Activated CD8-positive, alpha-beta T cell treated with anti-CD3 and anti-CD28 coated beads, Interleukin-2, amount 10 ng/mL, durations not matched to agents 7 days and 5 days (primary cell): Measurements from ENCODE around the gene TAF11L2. TPM values are rescaled to one million over a fixed set of nuclear protein-coding genes. Genes with fewer than 3 reads are reported as not detected.
"Not testable (repeated sequence)": the region's sequence is repeated elsewhere in the genome, so short reads cannot be mapped to it uniquely, and the experiment has no call there.

Experiments used
- ATAC-seq: fragments of 150-1000 bp; cut with Tn5 transposase; one replicate; pipeline ENCODE4 v1.10.0; 2021; ENCODE audit warnings: moderate library complexity
- CTCF ChIA-PET: fragments of 350-600 bp; sonication (Branson Sonifier 250); formaldehyde crosslinking; loops from one replicate; lab custom pipeline; 2021; ENCODE audit warnings: antibody characterized with exemption; lab: Charles Lee
- POLR2A ChIA-PET: fragments of 350-600 bp; sonication (Branson Sonifier 250); formaldehyde crosslinking; loops from one replicate; lab custom pipeline; 2021; ENCODE audit warnings: antibody characterized with exemption; lab: Charles Lee
- DNase-seq: peaks from one replicate; pipeline ENCODE4 v3.0.0-alpha.2; 2020
- H3K27ac Mint-ChIP-seq: one replicate; pipeline ENCODE4 v1.8.0; 2021; ENCODE audit warnings: mild to moderate bottlenecking, mixed read lengths
- H3K27me3 Mint-ChIP-seq: one replicate; pipeline ENCODE4 v1.8.0; 2021; ENCODE audit warnings: low read depth, mixed read lengths
- H3K36me3 Mint-ChIP-seq: one replicate; pipeline ENCODE4 v1.8.0; 2021; ENCODE audit warnings: low read depth, mixed read lengths
- H3K4me1 Mint-ChIP-seq: one replicate; pipeline ENCODE4 v1.8.0; 2021; ENCODE audit warnings: low read depth, mixed read lengths
- H3K4me3 Mint-ChIP-seq: one replicate; pipeline ENCODE4 v1.8.0; 2021; ENCODE audit warnings: mild to moderate bottlenecking, mixed read lengths
- H3K9me3 Mint-ChIP-seq: one replicate; pipeline ENCODE4 v1.8.0; 2022; ENCODE audit warnings: mixed read lengths; ENCODE audit not compliant: insufficient read depth
- total RNA-seq, 2 experiments: library from RNA; stranded (reverse); gene quantifications; one replicate each; pipeline ENCODE4 v1.2.3, GENCODE V29; 2021

TAF11L2 gene
- not detected for total RNA-seq

DNA sequence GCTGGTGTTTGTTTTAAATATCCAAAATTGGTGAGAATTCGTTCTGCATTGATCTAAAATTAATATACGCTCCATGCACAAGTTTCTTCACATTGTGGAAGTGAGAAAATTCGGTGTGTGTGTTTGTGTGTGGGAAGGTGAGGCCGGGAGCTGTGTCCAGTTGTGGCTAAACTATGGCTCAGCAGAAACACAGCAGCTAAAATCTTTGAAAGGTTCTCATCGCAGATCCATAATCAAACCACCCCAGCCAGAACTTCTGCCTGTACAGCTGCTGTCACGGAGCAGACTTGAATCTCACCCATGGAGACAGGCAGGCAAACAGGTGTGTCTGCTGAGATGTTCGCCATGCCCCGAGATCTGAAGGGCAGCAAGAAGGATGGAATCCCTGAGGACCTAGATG is at the start of gene TAF11L2:
Gene TAF11L2, plus strand, starts transcription at position 301 of the 400 bp plus-strand sequence.
- ATAC-seq, POLR2A ChIA-PET, H3K36me3 Mint-ChIP-seq, H3K4me3 Mint-ChIP-seq, H3K27me3 Mint-ChIP-seq, H3K27ac Mint-ChIP-seq, H3K4me1 Mint-ChIP-seq, DNase-seq, CTCF ChIA-PET: not testable (repeated sequence)
- peaks cover 11% of the 10 kb centered on the region for H3K9me3 Mint-ChIP-seq

DNA sequence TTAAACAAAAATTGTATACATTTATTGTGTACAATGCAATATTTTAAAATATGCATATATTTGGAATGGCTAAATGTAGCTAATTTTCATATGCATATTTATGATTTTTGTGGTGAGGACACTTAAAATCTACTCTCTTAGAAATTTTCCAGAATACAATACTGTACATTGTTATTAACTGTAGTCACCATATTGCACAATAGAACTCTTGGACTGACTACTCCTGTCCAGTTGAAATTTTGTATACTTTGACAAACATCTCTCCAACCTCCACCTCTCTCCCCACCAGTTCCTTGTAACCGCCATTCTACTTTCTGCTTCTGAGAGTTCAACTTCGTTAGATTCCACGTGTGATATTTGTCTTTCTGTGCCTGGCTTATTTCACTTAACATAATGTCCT is 49.2 kb upstream of the TAF11L2 start:
- POLR2A ChIA-PET, result no interaction called here
- H3K36me3 Mint-ChIP-seq, result no peaks in the 10 kb centered on the region
- no peaks in the 10 kb centered on the region for H3K27me3 Mint-ChIP-seq
- H3K4me3 Mint-ChIP-seq, result no peak overlapping the region
- no peak for ATAC-seq
- CTCF ChIA-PET, result no interaction called here
- no peak for DNase-seq
- H3K27ac Mint-ChIP-seq, result no peak overlapping the region
- H3K4me1 Mint-ChIP-seq, result no peaks in the 10 kb centered on the region
- peaks cover 4% of the 10 kb centered on the region for H3K9me3 Mint-ChIP-seq

DNA sequence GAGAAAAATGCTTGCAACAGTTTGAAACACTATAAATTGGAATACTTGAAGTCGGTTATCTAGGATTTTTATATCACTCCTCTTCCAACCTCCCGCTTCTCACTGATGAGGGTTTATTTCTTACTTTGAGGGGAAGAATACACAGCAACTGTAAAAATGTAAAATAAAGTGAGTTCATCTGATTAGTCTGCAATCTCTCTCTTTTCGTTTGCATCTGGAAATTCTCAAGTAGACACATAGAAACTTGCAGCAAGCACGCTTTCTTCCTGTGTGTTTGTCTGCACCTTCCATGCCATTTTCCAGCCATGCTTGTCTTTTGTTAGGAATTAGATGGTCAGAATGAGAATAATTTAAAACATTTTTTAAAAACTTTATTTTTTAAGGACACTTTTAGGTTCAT is 45.1 kb upstream of the TAF11L2 start:
- CTCF ChIA-PET, result no interaction called here
- Mint-ChIP-seq H3K4me1 (no peaks in the 10 kb centered on the region), H3K36me3 (no peaks in the 10 kb centered on the region), H3K9me3 (peaks cover 4% of the 10 kb centered on the region), H3K27ac (no peak overlapping the region), H3K27me3 (no peaks in the 10 kb centered on the region), H3K4me3 (no peak overlapping the region)
- DNase-seq (no peak), ATAC-seq (no peak)
- POLR2A ChIA-PET, result no interaction called here

DNA sequence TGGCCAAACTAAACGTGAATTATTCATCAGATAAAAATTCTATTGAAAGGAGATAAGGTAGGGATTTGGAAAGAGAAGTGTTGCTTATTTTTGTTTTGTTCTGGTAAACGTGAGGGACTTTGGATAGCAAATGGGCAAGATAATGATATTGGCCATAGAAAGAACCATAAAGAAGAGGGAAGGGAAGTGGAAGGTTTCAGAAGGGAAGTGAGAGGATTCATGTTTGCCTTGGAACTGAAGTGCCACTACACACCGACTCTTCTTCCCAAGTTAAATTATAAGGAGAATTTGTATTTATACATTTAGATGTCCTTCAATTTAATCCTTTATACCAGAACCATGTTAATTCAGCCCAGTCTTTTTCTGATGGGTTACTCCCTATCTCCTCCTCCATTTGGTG is 42.1 kb upstream of the TAF11L2 start:
- H3K9me3 Mint-ChIP-seq, result peaks cover 4% of the 10 kb centered on the region
- ATAC-seq (no peak), DNase-seq (no peak)
- H3K27me3 Mint-ChIP-seq, result no peaks in the 10 kb centered on the region
- POLR2A ChIA-PET, result no interaction called here
- CTCF ChIA-PET, result no interaction called here
- H3K36me3 Mint-ChIP-seq, result no peaks in the 10 kb centered on the region
- no peak overlapping the region for H3K4me3 Mint-ChIP-seq
- no peaks in the 10 kb centered on the region for H3K4me1 Mint-ChIP-seq
- no peak overlapping the region for H3K27ac Mint-ChIP-seq

DNA sequence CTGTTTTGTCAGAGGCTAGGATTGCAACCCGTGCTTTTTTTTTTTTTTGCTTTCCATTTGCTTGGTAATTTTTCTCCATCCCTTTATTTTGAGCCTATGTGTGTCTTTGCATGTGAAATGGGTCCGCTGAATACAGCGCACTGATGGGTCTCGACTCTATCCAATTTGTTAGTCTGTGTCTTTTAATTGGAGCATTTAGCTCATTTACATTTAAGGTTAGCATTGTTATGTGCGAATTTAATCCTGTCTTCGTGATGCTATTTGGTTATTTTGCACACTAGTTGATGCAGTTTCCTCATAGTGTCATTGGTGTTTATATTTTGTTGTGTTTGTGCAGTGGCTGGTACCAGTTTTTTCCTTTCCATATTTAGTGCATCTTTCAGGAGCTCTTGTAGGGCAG is 36.2 kb upstream of the TAF11L2 start:
- POLR2A ChIA-PET, result no interaction called here
- Mint-ChIP-seq H3K4me1 (no peaks in the 10 kb centered on the region), H3K27ac (no peak overlapping the region), H3K27me3 (no peaks in the 10 kb centered on the region), H3K9me3 (peaks cover 15% of the 10 kb centered on the region), H3K4me3 (no peak overlapping the region), H3K36me3 (no peaks in the 10 kb centered on the region)
- CTCF ChIA-PET, result no interaction called here
- ATAC-seq (no peak), DNase-seq (no peak)

DNA sequence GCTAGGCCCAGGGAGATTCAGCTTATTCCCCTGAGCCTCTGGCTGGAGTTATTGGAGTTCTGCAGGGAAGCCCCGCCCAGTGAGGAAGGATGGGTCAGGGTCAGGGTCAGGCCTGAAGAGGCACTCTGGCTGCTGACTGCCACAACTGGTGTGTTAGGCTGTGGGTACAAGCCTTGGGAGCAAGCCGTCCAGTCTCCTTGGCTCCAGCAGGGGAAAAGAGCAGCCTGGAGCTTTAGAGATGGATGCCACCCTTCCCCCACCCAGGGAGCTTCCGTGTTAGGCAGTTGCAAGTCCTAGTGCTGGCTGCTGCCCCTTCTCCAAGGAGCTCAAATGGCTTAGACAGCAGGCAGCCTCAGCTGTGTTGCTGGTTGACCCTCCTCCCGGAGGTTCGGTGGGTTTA is 34.4 kb upstream of the TAF11L2 start:
- Mint-ChIP-seq H3K4me1 (no peaks in the 10 kb centered on the region), H3K9me3 (peaks cover 15% of the 10 kb centered on the region), H3K27me3 (no peaks in the 10 kb centered on the region), H3K4me3 (no peak overlapping the region), H3K36me3 (no peaks in the 10 kb centered on the region), H3K27ac (no peak overlapping the region)
- ChIA-PET POLR2A (no interaction called here), CTCF (no interaction called here)
- ATAC-seq, result no peak
- DNase-seq, result no peak

DNA sequence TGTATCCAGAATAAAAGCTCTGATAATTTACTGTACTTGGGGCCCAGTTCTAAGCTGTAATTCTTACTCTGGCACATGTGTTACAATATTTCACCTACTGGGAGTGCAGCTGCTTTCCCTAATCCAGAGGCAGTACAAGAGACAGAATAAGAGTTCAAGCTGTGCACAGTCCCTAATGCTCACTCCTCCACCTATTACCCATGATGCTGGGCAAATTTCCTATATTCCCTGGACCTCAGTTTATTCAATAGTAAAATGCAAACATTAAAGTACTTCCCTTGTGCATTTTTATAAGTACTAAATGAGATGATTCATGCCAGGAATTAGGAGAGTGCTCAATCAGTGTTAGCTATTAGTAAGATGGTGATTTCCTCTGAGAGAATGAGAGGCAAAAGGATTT is 28.0 kb upstream of the TAF11L2 start:
- Mint-ChIP-seq H3K27ac (no peak overlapping the region), H3K9me3 (peaks cover 3% of the 10 kb centered on the region), H3K4me3 (no peak overlapping the region), H3K27me3 (no peaks in the 10 kb centered on the region), H3K36me3 (no peaks in the 10 kb centered on the region), H3K4me1 (no peaks in the 10 kb centered on the region)
- ATAC-seq (no peak), DNase-seq (no peak)
- ChIA-PET CTCF (no interaction called here), POLR2A (interaction anchor here (0.6 kb wide), 1 partner anchor 260 kb away, joined by 3 read pairs; no protein-coding TSS in a partner anchor)

DNA sequence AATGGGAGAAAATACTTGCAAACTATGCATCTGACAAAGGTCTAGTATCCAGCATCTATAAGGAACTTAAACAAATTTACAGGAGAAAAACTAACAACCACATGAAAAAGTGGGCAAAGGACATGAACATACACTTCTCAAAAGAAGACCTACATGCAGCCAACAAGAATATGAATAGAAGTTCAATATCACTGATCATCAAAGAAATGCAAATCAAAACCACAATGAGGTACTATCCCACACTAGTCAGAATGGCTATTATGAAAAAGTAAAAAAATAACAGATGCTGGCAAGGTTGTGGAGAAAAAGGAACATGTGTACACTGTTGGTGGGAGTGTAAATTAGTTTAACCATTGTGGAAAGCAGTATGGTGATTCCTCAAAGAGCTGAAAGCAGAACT is 23.0 kb upstream of the TAF11L2 start:
- H3K36me3 Mint-ChIP-seq, H3K27me3 Mint-ChIP-seq, H3K4me3 Mint-ChIP-seq, H3K4me1 Mint-ChIP-seq, H3K9me3 Mint-ChIP-seq, H3K27ac Mint-ChIP-seq, ATAC-seq, POLR2A ChIA-PET, DNase-seq: not testable (repeated sequence)
- CTCF ChIA-PET, result interaction anchor here (0.6 kb wide), 1 partner anchor 398 kb away, joined by 5 read pairs; no protein-coding TSS in a partner anchor

DNA sequence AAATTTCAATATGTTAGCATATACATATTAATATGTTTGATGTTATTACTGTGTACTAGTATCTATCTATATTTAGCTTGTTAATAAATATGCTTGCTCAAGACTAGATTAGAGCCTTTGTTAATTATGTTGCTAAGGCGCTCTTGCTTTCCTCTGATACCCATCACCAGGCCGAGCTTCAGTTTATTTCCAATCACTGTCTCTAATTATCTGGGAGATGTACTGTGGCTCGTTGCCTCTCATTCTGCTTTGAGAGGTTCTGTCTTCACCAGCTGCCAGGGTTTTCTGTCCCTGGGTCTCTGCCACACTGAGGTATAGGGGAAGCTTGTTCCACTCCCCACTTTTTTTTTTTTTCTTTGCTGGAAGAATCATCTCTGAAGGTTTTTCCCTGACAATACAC is 21.0 kb upstream of the TAF11L2 start:
- ChIA-PET CTCF (no interaction called here), POLR2A (no interaction called here)
- no peaks in the 10 kb centered on the region for H3K9me3 Mint-ChIP-seq
- H3K27me3 Mint-ChIP-seq, result no peaks in the 10 kb centered on the region
- ATAC-seq (no peak), DNase-seq (no peak)
- no peak overlapping the region for H3K4me3 Mint-ChIP-seq
- no peaks in the 10 kb centered on the region for H3K4me1 Mint-ChIP-seq
- no peak overlapping the region for H3K27ac Mint-ChIP-seq
- no peaks in the 10 kb centered on the region for H3K36me3 Mint-ChIP-seq

DNA sequence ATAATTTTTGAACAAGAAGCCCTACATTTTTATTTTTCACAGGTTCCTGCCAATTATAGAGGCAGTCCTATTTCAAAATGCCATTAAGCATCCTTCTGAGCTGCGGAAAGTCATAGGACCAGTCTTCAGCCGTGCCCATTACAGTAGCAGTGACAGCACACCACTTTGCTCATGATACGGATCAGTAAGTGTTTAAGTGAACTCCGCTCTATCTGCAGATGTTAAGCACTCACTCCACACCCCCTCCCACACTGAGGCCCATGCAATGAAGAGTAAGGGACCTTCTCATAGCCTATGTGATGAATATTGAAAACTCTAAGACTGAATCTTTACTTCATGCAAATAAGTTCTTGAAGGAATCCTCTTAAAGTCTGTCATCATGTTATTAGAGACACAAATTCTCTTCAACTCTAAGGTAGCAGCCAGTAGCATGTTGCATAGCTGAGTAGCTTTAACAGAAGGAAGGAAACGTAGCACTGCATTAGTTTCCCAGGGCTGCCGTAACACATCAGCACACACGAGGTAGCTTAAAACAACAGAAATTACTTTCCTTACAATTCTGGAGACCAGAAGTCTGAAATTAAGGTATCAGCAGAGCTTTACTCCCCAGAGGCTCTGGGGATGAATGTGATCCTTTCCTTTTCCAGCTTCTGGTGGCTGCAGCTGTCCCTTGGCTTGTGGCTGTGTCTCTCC is 20.3 kb upstream of the TAF11L2 start:
- Mint-ChIP-seq H3K9me3 (peaks cover 6% of the 10 kb centered on the region), H3K27me3 (no peaks in the 10 kb centered on the region), H3K4me1 (no peaks in the 10 kb centered on the region), H3K36me3 (no peaks in the 10 kb centered on the region), H3K4me3 (no peak overlapping the region), H3K27ac (no peak overlapping the region)
- DNase-seq (no peak), ATAC-seq (no peak)
- ChIA-PET CTCF (no interaction called here), POLR2A (no interaction called here)

DNA sequence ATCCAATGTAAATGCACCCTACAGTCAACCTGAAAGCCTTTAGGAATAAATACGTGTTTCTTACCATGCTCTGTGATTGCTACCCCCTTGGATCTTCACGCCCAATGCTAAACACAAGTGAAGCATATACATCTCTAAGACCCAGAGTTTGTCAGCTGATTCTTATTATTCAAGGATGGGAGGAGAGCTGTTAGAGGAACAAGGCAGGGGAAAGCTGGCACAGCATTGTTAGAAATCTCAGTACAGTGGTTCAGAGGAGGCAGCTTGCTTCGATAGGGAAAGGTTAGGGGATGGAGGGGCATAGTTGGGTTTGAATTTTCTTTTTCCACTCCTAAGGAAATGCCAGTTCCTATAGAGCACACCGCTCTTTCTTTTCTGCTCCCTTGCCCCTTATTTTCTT is 16.7 kb upstream of the TAF11L2 start:
- no peaks in the 10 kb centered on the region for H3K27me3 Mint-ChIP-seq
- H3K4me3 Mint-ChIP-seq, result no peak overlapping the region
- ChIA-PET POLR2A (no interaction called here), CTCF (no interaction called here)
- no peaks in the 10 kb centered on the region for H3K36me3 Mint-ChIP-seq
- H3K4me1 Mint-ChIP-seq, result no peaks in the 10 kb centered on the region
- H3K27ac Mint-ChIP-seq, result no peak overlapping the region
- ATAC-seq (no peak), DNase-seq (no peak)
- peaks cover 6% of the 10 kb centered on the region for H3K9me3 Mint-ChIP-seq

DNA sequence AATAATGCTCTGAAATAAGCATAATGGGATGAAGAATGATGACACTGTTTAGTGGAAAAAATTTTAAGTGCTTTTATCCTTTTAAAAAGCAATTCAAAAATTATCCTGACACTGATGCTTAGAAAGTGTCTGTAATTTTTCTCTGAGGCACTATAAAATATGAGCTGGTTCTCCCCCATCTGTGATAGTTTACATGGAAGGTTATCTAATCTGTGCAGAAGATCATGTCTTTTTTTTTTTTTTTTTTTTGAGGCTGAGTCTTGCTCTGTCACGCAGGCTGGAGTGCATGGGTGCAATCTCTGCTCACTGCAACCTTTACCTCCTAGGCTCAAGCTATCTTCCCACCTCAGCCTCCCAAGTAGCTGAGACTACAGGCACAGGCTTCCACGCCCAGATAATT is 15.2 kb upstream of the TAF11L2 start:
- DNase-seq, result no peak
- no peak for ATAC-seq
- Mint-ChIP-seq H3K4me1 (no peaks in the 10 kb centered on the region), H3K4me3 (no peak overlapping the region), H3K27ac (no peak overlapping the region), H3K27me3 (no peaks in the 10 kb centered on the region), H3K36me3 (no peaks in the 10 kb centered on the region), H3K9me3 (peaks cover 6% of the 10 kb centered on the region)
- CTCF ChIA-PET, result no interaction called here
- POLR2A ChIA-PET, result no interaction called here
